ENCODE data around the gene TUT7.
"Not testable (repeated sequence)": the region's sequence is repeated elsewhere in the genome, so short reads cannot be mapped to it uniquely, and the experiment has no call there.

The TUT7 gene

DNA sequence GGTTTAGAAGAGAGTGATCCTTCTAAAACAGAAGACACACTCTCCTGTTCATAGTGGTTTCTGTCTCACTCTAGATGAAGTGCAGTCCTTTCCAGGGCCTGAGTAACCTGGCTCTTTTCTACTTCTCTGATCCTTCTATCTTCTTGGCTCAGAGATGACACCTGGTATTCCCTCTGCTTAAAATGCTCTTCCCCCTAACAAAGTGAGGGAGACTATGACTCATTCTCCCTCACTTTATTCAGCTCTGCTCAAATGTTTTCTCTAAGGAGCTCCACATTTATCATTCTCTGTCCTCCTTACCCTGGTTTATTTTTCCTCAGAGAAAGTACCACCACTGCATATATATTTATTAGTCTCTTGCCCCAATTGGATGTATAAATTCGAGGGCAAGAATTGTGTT is 24.6 kb downstream of the TUT7 start:
- Mint-ChIP-seq H3K27ac (peak overlapping the region; percentile 55), H3K27me3 (no peaks in the 10 kb centered on the region), H3K4me3 (no peak overlapping the region), H3K9me3 (peaks cover 4% of the 10 kb centered on the region), H3K4me1 (ENCODE audit: low read depth) (peaks cover 19% of the 10 kb centered on the region), H3K36me3 (ENCODE audit: low read depth) (peaks cover 85% of the 10 kb centered on the region)

DNA sequence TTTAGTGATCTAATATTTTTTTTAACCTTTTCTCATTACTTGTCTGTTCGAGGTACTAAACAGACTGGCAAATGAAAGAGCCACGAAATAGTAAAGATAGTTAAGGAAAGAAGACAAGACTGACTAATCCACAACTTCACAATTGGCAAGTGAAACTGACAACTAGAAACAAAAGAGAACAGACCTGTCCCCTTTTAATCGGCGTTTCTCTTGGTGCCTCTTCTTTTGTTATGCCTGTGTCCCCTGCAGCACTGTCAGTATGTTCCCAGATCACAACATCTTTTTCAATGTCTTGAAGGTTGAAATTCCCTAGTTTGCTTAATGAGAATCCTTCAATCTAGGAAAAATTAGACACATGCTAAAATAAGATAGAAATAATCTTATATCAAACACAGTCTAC is 26.1 kb downstream of the TUT7 start:
- Mint-ChIP-seq H3K27ac (no peak overlapping the region), H3K4me3 (no peak overlapping the region), H3K27me3 (no peaks in the 10 kb centered on the region), H3K9me3 (peaks cover 4% of the 10 kb centered on the region), H3K36me3 (ENCODE audit: low read depth) (peaks cover 84% of the 10 kb centered on the region), H3K4me1 (ENCODE audit: low read depth) (peaks cover 19% of the 10 kb centered on the region)

DNA sequence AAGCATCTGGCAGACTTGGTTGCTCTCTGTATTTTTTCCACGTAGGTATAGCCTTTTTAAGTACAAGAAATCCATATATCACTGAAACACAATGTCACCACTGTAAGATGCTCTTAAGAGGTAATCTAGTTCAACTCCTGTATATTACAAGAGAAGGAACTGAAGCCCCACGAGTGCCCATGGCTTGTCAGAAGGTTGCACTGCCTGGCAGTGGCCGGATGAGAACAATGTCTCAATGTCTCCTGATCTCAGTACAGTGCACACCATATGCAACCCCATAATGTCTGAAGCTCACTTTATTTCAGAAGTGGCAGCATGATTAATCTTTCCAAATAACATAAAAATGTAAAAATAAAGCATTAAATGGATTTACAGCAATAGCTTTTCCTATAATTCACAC is 27.7 kb downstream of the TUT7 start:
- Mint-ChIP-seq H3K36me3 (ENCODE audit: low read depth) (peaks cover 81% of the 10 kb centered on the region), H3K27me3 (no peaks in the 10 kb centered on the region), H3K9me3 (no peaks in the 10 kb centered on the region), H3K4me3 (no peak overlapping the region), H3K4me1 (ENCODE audit: low read depth) (peaks cover 19% of the 10 kb centered on the region), H3K27ac (no peak overlapping the region)

DNA sequence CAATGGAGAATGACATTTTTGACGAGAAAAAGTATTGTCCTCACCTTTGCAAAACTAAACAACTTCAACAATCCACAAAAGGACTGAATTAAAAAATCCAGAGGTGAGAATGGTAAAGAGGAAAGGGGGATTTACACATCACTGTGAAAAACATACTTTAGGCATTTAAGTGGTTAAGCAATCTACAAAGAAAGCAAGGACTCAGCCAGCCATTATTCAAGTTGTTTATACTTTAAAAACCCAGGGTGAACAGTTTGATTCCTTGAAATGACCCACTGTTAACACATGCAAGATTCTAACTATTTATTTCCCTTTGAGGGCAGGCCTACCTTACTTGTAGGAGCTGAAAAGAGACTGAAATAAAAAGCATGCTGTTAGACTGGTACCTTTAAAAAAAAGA is 29.3 kb downstream of the TUT7 start:
- Mint-ChIP-seq H3K4me1 (ENCODE audit: low read depth) (peaks cover 14% of the 10 kb centered on the region), H3K27ac (no peak overlapping the region), H3K27me3 (no peaks in the 10 kb centered on the region), H3K4me3 (no peak overlapping the region), H3K9me3 (no peaks in the 10 kb centered on the region), H3K36me3 (ENCODE audit: low read depth) (peaks cover 80% of the 10 kb centered on the region)

DNA sequence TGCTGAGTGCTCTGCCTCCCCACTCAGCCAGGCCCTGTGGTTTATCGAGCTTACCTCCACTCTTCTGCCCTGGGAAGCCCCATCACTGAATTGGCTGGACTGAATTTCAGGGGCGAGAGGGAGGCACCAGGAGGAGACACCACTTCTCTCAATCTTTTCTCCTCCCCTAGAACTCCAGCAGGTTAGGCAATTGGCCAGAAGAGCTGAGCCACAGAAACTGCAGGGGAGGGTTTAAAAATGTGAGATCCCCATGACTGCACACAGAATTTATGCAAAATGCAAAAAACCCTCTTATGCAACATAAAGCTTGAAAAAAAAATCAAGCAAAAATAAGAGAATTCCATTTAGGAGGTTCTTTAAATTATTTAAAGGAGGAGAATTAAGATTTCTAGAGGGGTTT is 29.9 kb downstream of the TUT7 start:
- Mint-ChIP-seq H3K4me1 (ENCODE audit: low read depth) (peaks cover 10% of the 10 kb centered on the region), H3K36me3 (ENCODE audit: low read depth) (peaks cover 80% of the 10 kb centered on the region), H3K9me3 (no peaks in the 10 kb centered on the region), H3K27ac (no peak overlapping the region), H3K4me3 (no peak overlapping the region), H3K27me3 (no peaks in the 10 kb centered on the region)

DNA sequence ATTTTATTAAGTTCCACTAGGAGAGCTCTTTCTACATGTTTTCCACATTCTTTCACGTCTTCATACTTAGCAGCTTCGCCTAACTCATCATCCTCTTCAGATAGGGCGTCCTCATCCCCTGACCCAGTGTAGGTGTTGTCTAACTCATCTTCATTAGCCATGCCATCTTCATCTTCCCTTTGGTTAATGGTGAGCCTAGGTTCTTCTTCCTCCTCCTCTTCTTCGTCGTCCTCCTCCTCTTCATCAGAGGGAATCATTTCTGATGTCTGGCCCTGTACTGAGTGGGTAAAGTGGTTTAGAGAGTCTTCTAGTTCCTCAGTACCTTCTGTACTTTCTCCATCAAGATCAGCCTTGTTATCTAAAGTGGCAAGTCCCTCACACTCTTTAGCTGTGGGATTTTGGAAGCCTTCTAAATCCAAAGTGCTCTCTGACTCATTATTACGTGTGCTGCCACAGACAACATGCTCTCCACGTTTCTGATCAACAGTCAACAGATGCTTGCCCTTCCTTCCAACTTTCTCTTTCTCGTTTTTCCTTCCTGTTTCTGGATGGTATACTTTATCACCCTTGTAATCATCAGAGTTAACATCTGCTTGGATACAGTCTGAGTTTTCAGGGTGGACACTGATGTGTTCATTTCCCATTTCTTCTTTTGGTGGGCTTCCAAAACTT is 31.1 kb downstream of the TUT7 start:
- Mint-ChIP-seq H3K4me3 (no peak overlapping the region), H3K4me1 (ENCODE audit: low read depth) (peaks cover 8% of the 10 kb centered on the region), H3K27me3 (no peaks in the 10 kb centered on the region), H3K36me3 (ENCODE audit: low read depth) (peaks cover 87% of the 10 kb centered on the region), H3K27ac (peak overlapping the region; percentile 19), H3K9me3 (no peaks in the 10 kb centered on the region)

DNA sequence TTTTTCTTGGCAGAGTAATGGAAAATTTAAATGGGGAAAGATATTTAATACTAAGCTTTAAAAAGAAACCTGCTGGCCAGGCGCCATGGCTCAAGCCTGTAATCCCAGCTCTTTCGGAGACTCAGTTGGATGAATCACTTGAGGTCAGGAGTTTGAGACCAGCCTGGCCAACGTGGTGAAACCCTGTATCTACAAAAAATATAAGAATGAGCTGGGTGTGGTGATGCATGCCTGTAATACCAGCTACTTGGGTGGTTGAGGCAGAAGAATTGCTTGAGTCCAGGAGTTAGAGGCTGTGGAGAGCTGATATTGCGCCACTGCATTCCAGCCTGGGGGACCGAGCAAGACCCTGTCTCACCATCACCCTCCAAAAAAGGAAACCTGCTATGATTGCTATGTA is 32.8 kb downstream of the TUT7 start:
- no peak overlapping the region for H3K27ac Mint-ChIP-seq
- peaks cover 75% of the 10 kb centered on the region for H3K36me3 Mint-ChIP-seq (ENCODE audit: low read depth)
- no peak overlapping the region for H3K4me3 Mint-ChIP-seq

DNA sequence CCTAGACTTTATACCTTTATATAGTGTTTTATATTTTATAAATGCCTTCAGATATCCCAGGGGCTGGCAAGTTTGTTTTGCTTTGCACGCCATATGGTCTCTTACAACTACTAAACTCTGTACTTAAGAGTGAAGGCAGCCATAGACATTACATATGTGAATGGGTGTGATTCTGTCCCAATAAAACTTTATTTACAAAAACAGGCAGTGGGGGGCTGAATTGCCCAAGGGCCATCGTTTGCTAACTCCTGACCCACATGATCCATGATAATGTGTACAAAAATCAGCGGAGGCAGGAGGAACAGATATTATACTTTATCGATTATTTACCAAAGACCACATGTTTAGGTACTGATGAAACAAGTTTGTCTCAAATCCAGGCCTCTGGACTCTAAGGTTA is 36.0 kb downstream of the TUT7 start:
- no peak overlapping the region for H3K4me3 Mint-ChIP-seq
- H3K9me3 Mint-ChIP-seq = no peaks in the 10 kb centered on the region
- no peaks in the 10 kb centered on the region for H3K4me1 Mint-ChIP-seq (ENCODE audit: low read depth)
- no peaks in the 10 kb centered on the region for H3K27me3 Mint-ChIP-seq
- H3K36me3 Mint-ChIP-seq (ENCODE audit: low read depth) = peaks cover 77% of the 10 kb centered on the region
- no peak overlapping the region for H3K27ac Mint-ChIP-seq

More for the DNA sequence above, 32.8 kb downstream of the TUT7 start:
- Mint-ChIP-seq H3K27me3 (no peaks in the 10 kb centered on the region), H3K9me3 (no peaks in the 10 kb centered on the region), H3K4me1 (ENCODE audit: low read depth) (no peaks in the 10 kb centered on the region)

DNA sequence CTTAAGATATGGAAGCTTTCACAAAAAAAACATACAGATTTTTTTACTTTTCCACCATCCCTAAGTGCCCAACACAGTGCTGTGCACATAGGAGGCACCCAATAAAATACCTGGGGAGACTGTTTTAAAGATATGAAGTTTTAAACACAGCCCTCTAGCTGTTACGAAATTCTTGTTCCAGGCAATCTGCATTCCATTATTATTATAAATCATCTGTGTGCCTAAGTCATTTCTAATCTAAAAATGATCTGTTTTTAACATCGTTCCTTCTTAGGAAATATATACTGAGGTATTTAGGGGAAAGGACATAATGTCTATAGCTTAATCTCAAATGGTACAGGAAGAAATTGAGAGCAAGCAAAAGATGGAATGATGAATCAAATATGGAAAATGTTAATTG is 39.1 kb downstream of the TUT7 start:
- Mint-ChIP-seq H3K27me3 (no peaks in the 10 kb centered on the region), H3K27ac (no peak overlapping the region), H3K36me3 (ENCODE audit: low read depth) (peaks cover 72% of the 10 kb centered on the region), H3K4me1 (ENCODE audit: low read depth) (no peaks in the 10 kb centered on the region), H3K4me3 (no peak overlapping the region), H3K9me3 (no peaks in the 10 kb centered on the region)

DNA sequence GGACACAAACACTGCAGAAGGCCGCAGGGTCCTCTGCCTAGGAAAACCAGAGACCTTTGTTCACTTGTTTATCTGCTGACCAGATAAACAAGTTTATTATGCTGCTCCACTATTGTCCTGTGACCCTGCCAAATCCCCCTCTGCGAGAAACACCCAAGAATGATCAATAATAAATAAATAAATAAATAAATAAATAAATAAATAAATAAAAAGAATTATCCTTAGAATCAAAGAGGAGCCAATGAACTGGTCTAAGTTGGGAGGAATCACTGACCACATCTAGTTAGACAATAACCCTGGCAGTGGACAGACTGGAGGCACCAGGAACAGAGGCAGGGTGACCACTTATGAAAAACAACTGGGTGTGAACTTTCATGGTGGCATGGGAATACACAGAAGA is 41.3 kb downstream of the TUT7 start:
- not testable (repeated sequence) for H3K4me3 Mint-ChIP-seq; H3K9me3 Mint-ChIP-seq; H3K27me3 Mint-ChIP-seq; H3K4me1 Mint-ChIP-seq (ENCODE audit: low read depth); H3K27ac Mint-ChIP-seq
- H3K36me3 Mint-ChIP-seq (ENCODE audit: low read depth) = peaks cover 70% of the 10 kb centered on the region

DNA sequence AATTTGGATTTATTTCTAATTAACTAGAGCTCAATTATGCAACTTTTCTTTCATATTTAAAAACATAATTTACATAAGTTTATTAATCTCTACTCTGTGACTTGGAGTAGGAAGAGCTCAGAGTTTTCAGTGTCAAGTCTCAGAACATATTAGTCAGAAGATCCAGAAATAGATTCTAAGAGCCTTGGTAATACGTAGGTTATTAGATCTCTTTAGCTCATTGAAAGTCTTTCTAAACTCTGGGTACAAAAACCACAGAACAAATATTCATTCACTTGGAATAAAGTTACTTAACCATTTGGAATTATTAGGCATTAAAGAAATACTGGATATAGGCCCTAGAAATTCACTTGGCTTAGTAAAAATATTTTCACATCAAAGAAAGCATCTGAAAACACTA is 45.5 kb downstream of the TUT7 start:
- Mint-ChIP-seq H3K4me3 (no peak overlapping the region), H3K36me3 (ENCODE audit: low read depth) (peaks cover 81% of the 10 kb centered on the region), H3K9me3 (no peaks in the 10 kb centered on the region), H3K27me3 (no peaks in the 10 kb centered on the region), H3K4me1 (ENCODE audit: low read depth) (peaks cover 11% of the 10 kb centered on the region), H3K27ac (no peak overlapping the region)

DNA sequence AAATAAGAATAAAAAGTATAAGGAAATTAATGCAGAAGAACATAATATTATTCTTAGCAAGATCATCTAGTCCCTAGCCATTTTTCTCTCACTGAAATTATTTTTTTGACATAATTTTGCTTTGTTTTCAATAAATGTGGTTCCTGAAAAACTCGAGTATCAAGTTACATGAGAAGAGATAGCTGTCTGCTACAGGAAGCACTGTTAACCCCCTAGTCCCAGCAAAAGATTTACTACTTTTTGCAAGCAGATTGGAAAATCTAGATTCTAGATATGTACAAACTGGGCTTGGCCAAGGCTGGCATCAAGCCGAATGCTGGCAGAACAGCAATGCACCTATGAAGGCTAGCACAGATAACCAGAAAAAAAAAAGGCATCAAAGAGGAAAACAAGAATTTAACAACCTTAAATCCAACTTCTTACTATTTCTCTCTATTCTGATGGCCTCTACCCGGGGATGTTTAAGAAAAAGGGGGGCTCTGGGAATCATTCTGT is 49.9 kb downstream of the TUT7 start:
- Mint-ChIP-seq H3K27me3 (no peaks in the 10 kb centered on the region), H3K4me1 (ENCODE audit: low read depth) (peaks cover 20% of the 10 kb centered on the region), H3K27ac (no peak overlapping the region), H3K36me3 (ENCODE audit: low read depth) (peaks cover 85% of the 10 kb centered on the region), H3K9me3 (no peaks in the 10 kb centered on the region), H3K4me3 (no peak overlapping the region)

DNA sequence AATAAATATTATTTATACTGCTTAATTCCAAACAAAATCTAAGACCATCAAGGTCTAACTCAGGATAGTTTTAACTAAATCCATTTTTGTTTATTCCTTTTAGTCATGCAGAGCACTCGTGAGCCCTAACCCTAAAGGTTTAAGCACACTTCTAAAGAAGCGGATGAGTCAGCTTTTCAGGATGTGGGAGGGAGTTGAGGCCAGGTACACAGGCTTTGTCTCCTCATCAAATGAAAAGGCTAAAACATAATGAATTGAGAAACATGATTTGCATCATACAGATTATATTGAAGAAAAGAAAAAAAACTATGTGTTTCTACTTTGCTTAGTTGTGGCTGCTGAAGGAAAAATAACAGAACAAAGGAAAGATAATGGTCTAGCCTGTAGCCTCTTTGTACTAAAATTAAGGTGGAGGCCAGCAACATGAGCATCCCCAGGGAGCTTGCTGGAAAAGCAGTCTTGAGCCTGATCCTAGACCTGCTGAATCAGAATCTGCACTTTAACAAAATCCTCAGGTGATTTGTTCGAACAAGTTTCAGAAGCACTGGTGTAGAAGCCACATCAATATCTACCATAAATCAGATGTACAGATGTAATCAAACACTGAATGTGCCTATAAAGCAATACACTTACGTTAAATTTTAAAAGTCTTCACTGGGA is 50.8 kb downstream of the TUT7 start:
- Mint-ChIP-seq H3K27ac (peak overlapping the region; percentile 74), H3K4me1 (ENCODE audit: low read depth) (peaks cover 23% of the 10 kb centered on the region), H3K4me3 (peak overlapping the region; percentile 2), H3K27me3 (no peaks in the 10 kb centered on the region), H3K36me3 (ENCODE audit: low read depth) (peaks cover 86% of the 10 kb centered on the region), H3K9me3 (no peaks in the 10 kb centered on the region)

DNA sequence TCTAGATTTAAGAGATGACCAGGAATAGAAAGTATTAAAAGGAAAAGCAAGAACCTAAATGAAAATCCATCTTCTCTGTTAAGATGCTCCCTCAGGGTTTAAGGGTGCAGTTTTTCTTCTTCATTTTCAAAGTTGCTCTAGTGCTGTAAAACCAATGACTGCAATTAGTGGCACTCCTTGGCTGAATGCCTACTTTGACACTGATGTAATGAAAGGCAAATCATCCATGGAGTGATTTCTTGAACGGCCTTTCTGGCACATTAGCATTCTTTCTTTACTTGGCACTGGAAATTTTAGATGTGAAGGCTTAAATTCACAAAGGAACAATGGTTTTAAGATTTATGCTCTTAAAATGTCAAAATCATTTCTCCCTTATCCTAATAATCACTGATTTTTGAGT is 52.5 kb downstream of the TUT7 start:
- Mint-ChIP-seq H3K9me3 (no peaks in the 10 kb centered on the region), H3K27me3 (no peaks in the 10 kb centered on the region), H3K4me3 (no peak overlapping the region), H3K36me3 (ENCODE audit: low read depth) (peaks cover 87% of the 10 kb centered on the region), H3K27ac (no peak overlapping the region), H3K4me1 (ENCODE audit: low read depth) (peaks cover 23% of the 10 kb centered on the region)

DNA sequence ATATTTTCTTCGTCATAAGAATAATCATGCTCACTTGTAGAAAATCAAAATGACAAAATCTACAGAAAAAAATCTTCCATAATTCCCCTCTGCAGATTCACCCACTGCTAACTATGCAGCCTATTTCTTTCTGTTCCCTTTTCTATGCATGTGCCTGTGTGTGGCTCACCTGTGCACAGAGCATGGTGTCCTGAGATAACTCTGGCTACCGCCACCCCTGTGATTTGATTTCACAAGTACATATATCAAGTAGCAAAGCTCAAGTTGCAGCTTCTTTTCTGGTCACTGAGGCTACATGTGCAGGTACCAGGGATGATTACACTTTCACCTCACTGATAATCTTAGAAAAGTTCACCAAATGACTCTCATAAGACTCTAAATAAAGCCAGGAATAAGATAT is 53.5 kb downstream of the TUT7 start:
- H3K9me3 Mint-ChIP-seq = no peaks in the 10 kb centered on the region
- no peak overlapping the region for H3K4me3 Mint-ChIP-seq
- peaks cover 23% of the 10 kb centered on the region for H3K4me1 Mint-ChIP-seq (ENCODE audit: low read depth)
- H3K36me3 Mint-ChIP-seq (ENCODE audit: low read depth) = peaks cover 87% of the 10 kb centered on the region
- no peaks in the 10 kb centered on the region for H3K27me3 Mint-ChIP-seq
- no peak overlapping the region for H3K27ac Mint-ChIP-seq

DNA sequence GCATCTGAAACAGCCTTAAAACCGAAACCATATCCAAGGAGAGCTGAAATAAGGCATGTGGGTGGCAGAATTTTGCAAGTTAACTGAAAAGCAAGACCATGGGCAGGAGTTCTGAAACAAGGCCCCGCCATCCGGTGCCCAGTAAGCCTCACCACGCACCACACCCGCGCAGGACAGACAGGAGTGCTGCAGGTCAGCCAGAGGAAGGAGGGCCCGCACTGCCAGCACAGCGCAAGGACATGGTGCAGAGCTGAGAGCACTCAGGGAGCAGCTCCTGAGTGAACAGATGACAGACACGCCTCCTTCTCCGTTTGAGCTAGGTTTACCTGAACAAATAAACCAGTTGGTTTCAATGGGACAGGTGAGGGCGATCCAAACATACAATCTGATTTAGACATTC is 55.3 kb downstream of the TUT7 start:
- Mint-ChIP-seq H3K36me3 (ENCODE audit: low read depth) (peaks cover 80% of the 10 kb centered on the region), H3K4me3 (no peak overlapping the region), H3K27ac (no peak overlapping the region), H3K4me1 (ENCODE audit: low read depth) (peaks cover 14% of the 10 kb centered on the region), H3K27me3 (no peaks in the 10 kb centered on the region), H3K9me3 (no peaks in the 10 kb centered on the region)

All from stimulated activated naive CD8-positive, alpha-beta T cell treated with anti-CD3 and anti-CD28 coated beads, Interleukin-15, Interleukin-2, amounts not matched to agents 100 ng/mL and 50 ng/mL, for 24 hours (primary cell).